HG03066 (cell line): ENCODE data around the gene HSD17B12.

Source experiments
- ATAC-seq: cut with Tn5 transposase; IDR thresholded peaks from one replicate; pipeline ENCODE4 v1.9.1; 2021; ENCODE audit warnings: low read depth; ENCODE audit not compliant: unreplicated experiment

HSD17B12 gene

GRCh38 chr11:43905813-43906241 lies 225.3 kb downstream of the HSD17B12 start:
- ATAC-seq = no peak
